H1 (cell line): Measurements from ENCODE around the gene SLC13A2. TPM values are rescaled to one million over a fixed set of nuclear protein-coding genes. Genes with fewer than 3 reads are reported as not detected.

Experiments
- CTCF ChIA-PET: fragments of 300-600 bp; sonication (Branson Sonifier 250); formaldehyde crosslinking; loops from one replicate; lab custom pipeline; 2021; ENCODE audit not compliant: partially characterized antibody; lab: Charles Lee
- POLR2A ChIA-PET: fragments of 300-600 bp; sonication (Branson Sonifier 250); formaldehyde crosslinking; loops from one replicate; lab custom pipeline; 2021; ENCODE audit warnings: inconsistent platforms; ENCODE audit not compliant: partially characterized antibody; lab: Charles Lee
- DNase-seq, 2 experiments: peaks; one replicate each; pipeline versions ENCODE4 v3.0.0 to v3.0.0-alpha.2; 2010 to 2022; ENCODE audit warnings: low spot score in 2 of 2, low read depth in 1 of 2, mixed read lengths in 1 of 2
- FAIRE-seq: peaks from 2 replicates; lab custom pipeline; 2011; peaks lifted over from hg19 to GRCh38; lab: Jason Lieb, UNC
- H2AFZ ChIP-seq: 2 replicates; pipeline ENCODE4 v1.8.1; 2012; ENCODE audit warnings: low read length, inconsistent platforms
- H2AK5ac ChIP-seq: 2 replicates; pipeline ENCODE4 v1.6.1; 2013; ENCODE audit warnings: low read depth, low read length
- H2BK120ac ChIP-seq: replicated peaks from 2 replicates; pipeline ENCODE3; 2013; ENCODE audit warnings: low read depth, low read length, inconsistent platforms
- H2BK12ac ChIP-seq: 2 replicates; pipeline ENCODE4 v1.6.1; 2013; ENCODE audit warnings: low read depth, low read length
- H2BK15ac ChIP-seq: 2 replicates; pipeline ENCODE4 v1.6.1; 2013; ENCODE audit warnings: low read length
- H2BK20ac ChIP-seq: 2 replicates; pipeline ENCODE4 v1.6.1; 2013; ENCODE audit warnings: low read length
- H2BK5ac ChIP-seq: 2 replicates; pipeline ENCODE4 v1.6.1; 2013; ENCODE audit warnings: low read depth, low read length
- H3K14ac ChIP-seq: 2 replicates; pipeline ENCODE4 v1.6.1; 2013; ENCODE audit warnings: inconsistent platforms; ENCODE audit not compliant: insufficient read length
- H3K18ac ChIP-seq: 2 replicates; pipeline ENCODE4 v1.6.1; 2013; ENCODE audit warnings: low read length; ENCODE audit errors: extremely low read depth
- H3K23ac ChIP-seq: 2 replicates; pipeline ENCODE4 v1.6.1; 2013; ENCODE audit warnings: inconsistent platforms; ENCODE audit not compliant: insufficient read length
- H3K23me2 ChIP-seq: 2 replicates; pipeline ENCODE4 v1.6.1; 2013; ENCODE audit warnings: low read depth, low read length
- H3K27ac ChIP-seq: 2 replicates; pipeline ENCODE4 v1.6.1; 2011; ENCODE audit warnings: low read depth, low read length, inconsistent platforms
- H3K27me3 ChIP-seq, 4 experiments: replicated peaks in 1 of 4; 1 replicate in 1 of 4; 2 replicates in 3 of 4; pipeline versions ENCODE4 v1.6.1 to v1.8.1; 2011 to 2013; ENCODE audit warnings: low read length in 3 of 4, mild to moderate bottlenecking in 3 of 4, inconsistent platforms in 2 of 4, mixed read lengths in 2 of 4, moderate library complexity in 1 of 4; ENCODE audit not compliant: control insufficient read depth in 3 of 4, insufficient read depth in 3 of 4; ENCODE audit errors: extremely low read depth in 1 of 4
- H3K36me3 ChIP-seq, 4 experiments: 2 replicates each; pipeline versions ENCODE4 v1.6.1 to v1.8.1; 2011 to 2013; ENCODE audit warnings: mild to moderate bottlenecking in 4 of 4, low read length in 3 of 4, moderate library complexity in 2 of 4, control low read depth in 1 of 4, inconsistent platforms in 1 of 4; ENCODE audit not compliant: insufficient read depth in 4 of 4, control insufficient read depth in 2 of 4
- H3K4ac ChIP-seq: replicated peaks from 2 replicates; pipeline ENCODE3; 2013; ENCODE audit warnings: low read length, low read depth, mixed read lengths, inconsistent platforms; ENCODE audit not compliant: insufficient read length
- H3K4me1 ChIP-seq, 4 experiments: replicated peaks in 1 of 4; 1 replicate in 1 of 4; 2 replicates in 3 of 4; pipeline versions ENCODE4 v1.6.1 to v1.8.1; 2011 to 2013; ENCODE audit warnings: low read length in 3 of 4, inconsistent platforms in 2 of 4, mixed read lengths in 1 of 4; ENCODE audit not compliant: insufficient read depth in 4 of 4, control insufficient read depth in 3 of 4
- H3K4me2 ChIP-seq, 2 experiments: 2 replicates each; pipeline versions ENCODE4 v1.6.1 to v1.8.1; 2011 to 2013; ENCODE audit warnings: low read depth in 2 of 2, low read length in 2 of 2, control low read depth in 1 of 2, inconsistent platforms in 1 of 2, mild to moderate bottlenecking in 1 of 2; ENCODE audit not compliant: insufficient read depth in 1 of 2
- H3K4me3 ChIP-seq, 4 experiments: fragments of 200-600, 300-600 bp in 1 of 4; sonication (generic), shearing (Covaris generic), sonication (Bioruptor Twin) in 1 of 4; 2 replicates each; pipeline versions ENCODE4 v1.5.1 to v1.8.1; 2011 to 2016; ENCODE audit warnings: low read length in 4 of 4, low read depth in 3 of 4, control low read depth in 2 of 4, inconsistent platforms in 2 of 4, mild to moderate bottlenecking in 2 of 4, mixed read lengths in 1 of 4, moderate library complexity in 1 of 4; ENCODE audit not compliant: insufficient read depth in 2 of 4; ENCODE audit errors: extremely low read depth in 1 of 4
- H3K56ac ChIP-seq: replicated peaks from 2 replicates; pipeline ENCODE3; 2013; ENCODE audit warnings: low read depth, mild to moderate bottlenecking, mixed read lengths, low read length, inconsistent platforms; ENCODE audit not compliant: insufficient read length
- H3K79me1 ChIP-seq: 2 replicates; pipeline ENCODE4 v1.6.1; 2013; ENCODE audit warnings: low read depth, low read length, control low read depth
- H3K79me2 ChIP-seq, 2 experiments: 2 replicates each; pipeline versions ENCODE4 v1.6.1 to v1.8.1; 2012 to 2013; ENCODE audit warnings: low read length in 2 of 2, mild to moderate bottlenecking in 2 of 2, inconsistent platforms in 1 of 2; ENCODE audit not compliant: insufficient read depth in 2 of 2, control insufficient read depth in 1 of 2
- H3K9ac ChIP-seq, 4 experiments: replicated peaks in 1 of 4; 1 replicate in 1 of 4; 2 replicates in 3 of 4; pipeline versions ENCODE4 v1.6.1 to v1.8.1; 2011 to 2013; ENCODE audit warnings: low read depth in 3 of 4, low read length in 3 of 4, control low read depth in 2 of 4, mild to moderate bottlenecking in 2 of 4, moderate library complexity in 2 of 4, inconsistent platforms in 1 of 4; ENCODE audit errors: extremely low read depth in 1 of 4
- H3K9me3 ChIP-seq, 2 experiments: 2 replicates each; pipeline versions ENCODE4 v1.6.1 to v1.8.1; 2012 to 2013; ENCODE audit warnings: mild to moderate bottlenecking in 2 of 2, moderate library complexity in 2 of 2, control low read depth in 1 of 2, inconsistent platforms in 1 of 2, low read depth in 1 of 2, low read length in 1 of 2, mixed read lengths in 1 of 2; ENCODE audit not compliant: insufficient read depth in 2 of 2
- H4K20me1 ChIP-seq, 2 experiments: replicated peaks in 1 of 2; 2 replicates each; pipeline versions ENCODE3 to v1.8.1; 2011 to 2013; ENCODE audit warnings: inconsistent platforms in 2 of 2, low read length in 2 of 2, mild to moderate bottlenecking in 1 of 2; ENCODE audit not compliant: insufficient read depth in 2 of 2, control insufficient read depth in 1 of 2
- H4K5ac ChIP-seq: 2 replicates; pipeline ENCODE4 v1.6.1; 2013; ENCODE audit warnings: low read length, low read depth, mixed read lengths, inconsistent platforms; ENCODE audit not compliant: insufficient read length
- H4K8ac ChIP-seq: 2 replicates; pipeline ENCODE4 v1.8.0; 2013; ENCODE audit warnings: mild to moderate bottlenecking, moderate library complexity, low read length, inconsistent platforms; ENCODE audit not compliant: insufficient read depth; ENCODE audit errors: extremely low read depth
- H4K91ac ChIP-seq: replicated peaks from 2 replicates; pipeline ENCODE3; 2013; ENCODE audit warnings: low read length, mixed read lengths, inconsistent platforms; ENCODE audit not compliant: insufficient read length
- CBX8 ChIP-seq: fragments of 300-800, 300-1000 bp; sonication (generic); IDR thresholded peaks from 2 replicates; pipeline ENCODE4 v1.7.1; 2016; ENCODE audit warnings: low read depth, low read length, borderline replicate concordance
- CREB1 ChIP-seq: IDR thresholded peaks from 2 replicates; pipeline ENCODE4 v1.6.1; 2012; ENCODE audit warnings: inconsistent platforms
- JUND ChIP-seq: IDR thresholded peaks from 2 replicates; pipeline ENCODE4 v1.6.1; 2011; ENCODE audit warnings: mild to moderate bottlenecking, improper control_type of control experiment, low read length
- NANOG ChIP-seq: IDR thresholded peaks from 2 replicates; pipeline ENCODE4 v1.6.1; 2011; ENCODE audit warnings: low read length, low read depth, mild to moderate bottlenecking, inconsistent platforms; ENCODE audit not compliant: insufficient read depth, poor library complexity, severe bottlenecking
- POLR2A ChIP-seq, 2 experiments: IDR thresholded peaks; 1 replicate in 1 of 2; 2 replicates in 1 of 2; pipeline ENCODE4 v1.6.1; 2011; ENCODE audit warnings: low read depth in 2 of 2, low read length in 2 of 2, mild to moderate bottlenecking in 2 of 2; ENCODE audit errors: control extremely low read depth in 1 of 2
- RAD21 ChIP-seq, 2 experiments: IDR thresholded peaks in 1 of 2; conservative IDR thresholded peaks in 1 of 2; 2 replicates each; pipeline ENCODE4 v1.6.1; 2011; ENCODE audit warnings: low read depth in 2 of 2, low read length in 2 of 2, improper control_type of control experiment in 1 of 2, inconsistent platforms in 1 of 2, mild to moderate bottlenecking in 1 of 2, moderate library complexity in 1 of 2
- SIRT6 ChIP-seq: IDR thresholded peaks from one replicate; pipeline ENCODE4 v1.7.1; 2012; ENCODE audit warnings: low read length, inconsistent platforms
- SP2 ChIP-seq: IDR thresholded peaks from 2 replicates; pipeline ENCODE4 v1.6.1; 2012; ENCODE audit warnings: mild to moderate bottlenecking, low read length, inconsistent platforms
- SP4 ChIP-seq: IDR thresholded peaks from 2 replicates; pipeline ENCODE4 v1.6.1; 2012; ENCODE audit warnings: low read length, inconsistent platforms
- TAF7 ChIP-seq: optimal IDR thresholded peaks from 2 replicates; pipeline ENCODE3; 2011; ENCODE audit warnings: low read depth, mild to moderate bottlenecking, inconsistent platforms, low read length, moderate library complexity, borderline replicate concordance
- TEAD4 ChIP-seq: IDR thresholded peaks from 2 replicates; pipeline ENCODE4 v1.6.1; 2012; ENCODE audit warnings: low read depth, low read length, inconsistent platforms, mixed read lengths
- ZNF274 ChIP-seq: IDR thresholded peaks from 2 replicates; pipeline ENCODE4 v1.7.0; 2012; ENCODE audit warnings: low read length, borderline replicate concordance; ENCODE audit errors: extremely low read depth
- WGBS, 2 experiments: shearing (Covaris generic) in 1 of 2; methylation state at CpG; one replicate each; pipeline versions ENCODE4 v1.1.6 to v1.1.7; 2013 to 2015; ENCODE audit warnings: low lambda C conversion rate in 2 of 2, mixed read lengths in 2 of 2, inconsistent platforms in 1 of 2, low coverage in 1 of 2, missing lambda C conversion rate in 1 of 2; ENCODE audit not compliant: insufficient replicate concordance in 2 of 2, insufficient coverage in 1 of 2, insufficient read length in 1 of 2; ENCODE audit errors: extremely low coverage in 1 of 2, missing lambda C conversion rate in 1 of 2; 5-methylcytosine and 5-hydroxymethylcytosine counted together
- polyA plus RNA-seq, 7 experiments: library from polyadenylated mRNA; depleted of rRNA in 3 of 7; stranded (reverse) in 5 of 7; unstranded in 2 of 7; fragments of >200 nt in 5 of 7; fragments of 200-250 nt in 2 of 7; gene quantifications; 1 replicate in 5 of 7; 2 replicates in 1 of 7; 4 replicates in 1 of 7; pipeline versions ENCODE4 v1.2.1 to v1.2.3, GENCODE V29; 2011 to 2013; ENCODE audit warnings: missing spikeins in 2 of 7, mixed read lengths in 2 of 7
- total RNA-seq: library from RNA; stranded (reverse); fragmentation: NEBNext Ultra II Directional; extraction: Animal tissue kit (Norgen Biotek cat#: 25700); gene quantifications from 2 replicates; pipeline ENCODE4 v1.2.1, GENCODE V29; 2021
- TF ChIP-seq, protein P1 (sequence below): IDR thresholded peaks from 2 replicates; pipeline ENCODE4 v1.6.1; 2012; ENCODE audit warnings: inconsistent platforms
- TF ChIP-seq, protein P2 (sequence below): IDR thresholded peaks from 2 replicates; pipeline ENCODE4 v1.6.1; 2011; ENCODE audit warnings: low read depth, mild to moderate bottlenecking, low read length; ENCODE audit not compliant: insufficient read depth

Gene SLC13A2
- total and polyA plus RNA-seq, 2 of the 8 experiments (the other 6 are each of a cell fraction or from before 2014, with no cell fraction given) = not detected

DNA sequence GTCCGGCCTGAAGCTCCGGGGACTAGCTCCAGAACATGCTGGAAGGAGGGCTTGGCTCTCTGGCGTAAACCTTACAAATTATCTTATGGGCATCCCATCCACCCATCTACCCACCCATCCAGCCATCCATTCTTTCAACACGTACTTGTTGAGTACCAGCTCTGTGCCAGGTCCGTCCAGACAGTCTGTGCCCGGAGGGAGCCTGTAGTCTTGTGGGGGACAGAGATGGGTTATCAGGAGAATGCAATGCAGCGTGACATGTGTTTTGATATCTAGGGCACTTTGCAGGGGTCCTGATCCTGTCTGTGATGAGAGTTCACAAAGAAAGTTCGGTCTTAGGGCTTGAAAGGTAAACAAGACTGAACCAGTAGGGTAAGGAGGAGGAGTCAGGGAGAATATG is 4.1 kb upstream of the SLC13A2 start:
- no peaks in the 10 kb centered on the region for H3K9me3 ChIP-seq
- peaks cover 0 to 3% (median under 1%) of the 10 kb centered on the region in 4 experiments; a peak in 1 of 7 replicates for H3K4me1 ChIP-seq
- no peak overlapping the region for H3K56ac ChIP-seq
- no peak overlapping the region for H3K23ac ChIP-seq
- no peaks in the 10 kb centered on the region; a peak in 2 of 7 replicates for H3K27me3 ChIP-seq
- no peak overlapping the region for H3K18ac ChIP-seq
- no peak overlapping the region for H2BK15ac ChIP-seq
- no peak overlapping the region for H3K4me2 ChIP-seq
- DNase-seq (peak in 1 of 2 experiments; percentile 22), FAIRE-seq (no peak)
- peak overlapping the region; percentile 5 for H3K14ac ChIP-seq
- no peak overlapping the region for H4K5ac ChIP-seq
- no peak overlapping the region for H2BK20ac ChIP-seq
- H2AFZ ChIP-seq = no peak overlapping the region
- no peak overlapping the region for H3K4me3 ChIP-seq
- no peak overlapping the region for H3K4ac ChIP-seq
- H3K9ac ChIP-seq = no peak overlapping the region
- H4K20me1 ChIP-seq = no peaks in the 10 kb centered on the region
- CTCF ChIA-PET = no interaction called here
- no peaks in the 10 kb centered on the region for H3K79me1 ChIP-seq
- H3K36me3 ChIP-seq = no peaks in the 10 kb centered on the region
- no peak overlapping the region for H2BK120ac ChIP-seq
- H4K8ac ChIP-seq = no peak overlapping the region
- no peak overlapping the region for H3K27ac ChIP-seq
- H3K23me2 ChIP-seq = peaks cover 2% of the 10 kb centered on the region; the same call in 1 of the 2 replicates
- 87% methylated on average over 8 of the region's 8 CpGs; no CpG with 5 or more reads in 1 of the 2 experiments for WGBS, 2 experiments
- no peak overlapping the region for H2BK12ac ChIP-seq
- POLR2A ChIA-PET = no interaction called here
- no peaks in the 10 kb centered on the region for H3K79me2 ChIP-seq
- no peak overlapping the region for H4K91ac ChIP-seq
- H2BK5ac ChIP-seq = no peak overlapping the region
- no peak overlapping the region for H2AK5ac ChIP-seq
- TF ChIP-seq, protein P1, sequence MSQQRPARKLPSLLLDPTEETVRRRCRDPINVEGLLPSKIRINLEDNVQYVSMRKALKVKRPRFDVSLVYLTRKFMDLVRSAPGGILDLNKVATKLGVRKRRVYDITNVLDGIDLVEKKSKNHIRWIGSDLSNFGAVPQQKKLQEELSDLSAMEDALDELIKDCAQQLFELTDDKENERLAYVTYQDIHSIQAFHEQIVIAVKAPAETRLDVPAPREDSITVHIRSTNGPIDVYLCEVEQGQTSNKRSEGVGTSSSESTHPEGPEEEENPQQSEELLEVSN = no peak
- TF ChIP-seq CREB1 = no peak
- no peak for TF ChIP-seq ZNF274
- TF ChIP-seq SP4 = no peak
- TF ChIP-seq TEAD4 = no peak
- no peak for TF ChIP-seq JUND
- TF ChIP-seq SIRT6 = no peak
- TF ChIP-seq, protein P2, sequence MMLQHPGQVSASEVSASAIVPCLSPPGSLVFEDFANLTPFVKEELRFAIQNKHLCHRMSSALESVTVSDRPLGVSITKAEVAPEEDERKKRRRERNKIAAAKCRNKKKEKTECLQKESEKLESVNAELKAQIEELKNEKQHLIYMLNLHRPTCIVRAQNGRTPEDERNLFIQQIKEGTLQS = no peak
- TF ChIP-seq CBX8 = no peak
- TF ChIP-seq TAF7 = no peak
- TF ChIP-seq RAD21 (IDR thresholded peaks at IDR 0.05 in 1 of 2, conservative IDR thresholded peaks at IDR 0.05 in 1 of 2; ENCODE audit: low read depth in 2 of 2, low read length in 2 of 2) = no peak
- TF ChIP-seq NANOG = no peak
- TF ChIP-seq SP2 = no peak
- TF ChIP-seq POLR2A (IDR thresholded peaks at IDR 0.05; ENCODE audit: control extremely low read depth in 1 of 2, low read depth in 2 of 2, low read length in 2 of 2) = no peak
